ENCODE data around the gene DRD4. TPM values are rescaled to one million over a fixed set of nuclear protein-coding genes. Genes with fewer than 3 reads are reported as not detected.

The DRD4 gene
- total RNA-seq, 1 donor: 0.27 TPM

GRCh38 chr11:620935-621814 is 15.9 kb upstream of the DRD4 start:
- DNase-seq (ENCODE audit: low read depth in 2 of 3, low spot score in 2 of 3): no peak

GRCh38 chr11:621838-622237 is 15.2 kb upstream of the DRD4 start:
- no peak for DNase-seq (ENCODE audit: low read depth in 2 of 3, low spot score in 2 of 3)

- DNase-seq (ENCODE audit: low read depth in 2 of 3, low spot score in 2 of 3): no peak
These were observed 13.7 kb upstream of the DRD4 start for GRCh38 chr11:623349-623869.

GRCh38 chr11:623999-624704 is 12.9 kb upstream of the DRD4 start:
- DNase-seq (ENCODE audit: low read depth in 2 of 3, low spot score in 2 of 3): no peak

- no peak for DNase-seq (ENCODE audit: low read depth in 2 of 3, low spot score in 2 of 3)
These were observed 12.1 kb upstream of the DRD4 start, which contains the start of gene CDHR5 for GRCh38 chr11:624705-625635. CDHR5 (minus strand) TSS chr11:624955; CDS start chr11:624902, 53 bp downstream.

GRCh38 chr11:625636-626268 is 11.3 kb upstream of the DRD4 start:
- DNase-seq (ENCODE audit: low read depth in 2 of 3, low spot score in 2 of 3): no peak

GRCh38 chr11:626475-627307 is 10.4 kb upstream of the DRD4 start, which contains the start of gene SCT:
SCT (minus strand) TSS chr11:627181; CDS start chr11:627143, 38 bp downstream.
- no peak for DNase-seq (ENCODE audit: low read depth in 2 of 3, low spot score in 2 of 3)

- no peak for DNase-seq (ENCODE audit: low read depth in 2 of 3, low spot score in 2 of 3)
These were observed 9.8 kb upstream of the DRD4 start for GRCh38 chr11:627308-627576.

- DNase-seq (ENCODE audit: low read depth in 2 of 3, low spot score in 2 of 3): no peak
These were observed 9.0 kb upstream of the DRD4 start for GRCh38 chr11:628056-628455.

GRCh38 chr11:629237-629583 is 7.9 kb upstream of the DRD4 start:
- peak in 1 of 3 donors; percentile 32 for DNase-seq (ENCODE audit: low read depth in 2 of 3, low spot score in 2 of 3)

- DNase-seq (ENCODE audit: low read depth in 2 of 3, low spot score in 2 of 3): no peak
These were observed 6.2 kb upstream of the DRD4 start for GRCh38 chr11:630871-631270.

GRCh38 chr11:635945-636510 is 1.0 kb upstream of the DRD4 start:
- DNase-seq (ENCODE audit: low read depth in 2 of 3, low spot score in 2 of 3): no peak

GRCh38 chr11:637333-637592 is 194 bp downstream of the DRD4 start:
- DNase-seq (ENCODE audit: low read depth in 2 of 3, low spot score in 2 of 3): no peak

GRCh38 chr11:637593-638521 is 788 bp downstream of the DRD4 start:
- no peak for DNase-seq (ENCODE audit: low read depth in 2 of 3, low spot score in 2 of 3)

GRCh38 chr11:638631-639331 is 1.7 kb downstream of the DRD4 start:
- no peak for DNase-seq (ENCODE audit: low read depth in 2 of 3, low spot score in 2 of 3)

GRCh38 chr11:639332-639955 is 2.4 kb downstream of the DRD4 start:
- DNase-seq (ENCODE audit: low read depth in 2 of 3, low spot score in 2 of 3): no peak

- peak in 2 of 3 donors; percentile 26 to 44 for DNase-seq (ENCODE audit: low read depth in 2 of 3, low spot score in 2 of 3)
These were observed 3.1 kb downstream of the DRD4 start for GRCh38 chr11:640021-640706.
